Astrocyte (in vitro differentiated cells and primary cell): ENCODE measurements around the gene OPCML. TPM values are rescaled to one million over a fixed set of nuclear protein-coding genes. Genes with fewer than 3 reads are reported as not detected.

ENCODE experiments used
- DNase-seq: peaks from one replicate; pipeline ENCODE4 v3.0.0-alpha.2; 2010; ENCODE audit warnings: low read depth
- FAIRE-seq: peaks from 2 replicates; lab custom pipeline; 2011; peaks lifted over from hg19 to GRCh38; lab: Jason Lieb, UNC
- H2AFZ ChIP-seq: 2 replicates; pipeline ENCODE4 v1.6.0; 2012; ENCODE audit warnings: low read depth, low read length, inconsistent platforms
- H3K27ac ChIP-seq: 2 replicates; pipeline ENCODE4 v1.5.1; 2011; ENCODE audit warnings: low read depth, low read length, inconsistent platforms
- H3K27me3 ChIP-seq: 2 replicates; pipeline ENCODE4 v1.6.0; 2011; ENCODE audit warnings: low read length, inconsistent platforms; ENCODE audit not compliant: insufficient read depth
- H3K36me3 ChIP-seq: 2 replicates; pipeline ENCODE4 v1.5.1; 2011; ENCODE audit warnings: low read length, inconsistent platforms; ENCODE audit not compliant: insufficient read depth
- H3K4me1 ChIP-seq: 2 replicates; pipeline ENCODE4 v1.5.1; 2011; ENCODE audit warnings: low read length, inconsistent platforms; ENCODE audit not compliant: insufficient read depth
- H3K4me2 ChIP-seq: 2 replicates; pipeline ENCODE4 v1.6.0; 2012; ENCODE audit warnings: low read length, inconsistent platforms
- H3K4me3 ChIP-seq: 2 replicates; pipeline ENCODE4 v1.5.1; 2011; ENCODE audit warnings: low read depth, mild to moderate bottlenecking, low read length, inconsistent platforms; ENCODE audit not compliant: insufficient read depth
- H3K79me2 ChIP-seq: 2 replicates; pipeline ENCODE4 v1.6.0; 2012; ENCODE audit warnings: mild to moderate bottlenecking, low read length, inconsistent platforms; ENCODE audit not compliant: insufficient read depth
- H3K9ac ChIP-seq: 2 replicates; pipeline ENCODE4 v1.6.0; 2012; ENCODE audit warnings: mild to moderate bottlenecking, low read length, inconsistent platforms
- H3K9me3 ChIP-seq: 2 replicates; pipeline ENCODE4 v1.5.1; 2012; ENCODE audit warnings: low read depth, mild to moderate bottlenecking, low read length, inconsistent platforms; ENCODE audit not compliant: insufficient read depth
- H4K20me1 ChIP-seq: 2 replicates; pipeline ENCODE4 v1.6.0; 2012; ENCODE audit warnings: low read length, inconsistent platforms; ENCODE audit not compliant: insufficient read depth
- H3K27ac Mint-ChIP-seq: one replicate; pipeline ENCODE4 v1.8.0; 2021; ENCODE audit warnings: mild to moderate bottlenecking, mixed read lengths; ENCODE audit not compliant: unreplicated experiment
- H3K27me3 Mint-ChIP-seq: one replicate; pipeline ENCODE4 v1.8.0; 2021; ENCODE audit warnings: low read depth, mixed read lengths; ENCODE audit not compliant: unreplicated experiment
- H3K36me3 Mint-ChIP-seq: one replicate; pipeline ENCODE4 v1.8.0; 2021; ENCODE audit warnings: low read depth, mixed read lengths; ENCODE audit not compliant: unreplicated experiment
- H3K4me1 Mint-ChIP-seq: one replicate; pipeline ENCODE4 v1.8.0; 2021; ENCODE audit warnings: low read depth, mixed read lengths; ENCODE audit not compliant: unreplicated experiment
- H3K4me3 Mint-ChIP-seq: one replicate; pipeline ENCODE4 v1.8.0; 2021; ENCODE audit warnings: mild to moderate bottlenecking, moderate library complexity, mixed read lengths; ENCODE audit not compliant: unreplicated experiment
- H3K9me3 Mint-ChIP-seq: one replicate; pipeline ENCODE4 v1.8.0; 2021; ENCODE audit warnings: mild to moderate bottlenecking, mixed read lengths; ENCODE audit not compliant: unreplicated experiment
- CTCF ChIP-seq: IDR thresholded peaks from 2 replicates; pipeline ENCODE4 v1.5.1; 2011; ENCODE audit warnings: low read depth, mild to moderate bottlenecking, inconsistent platforms, low read length, moderate library complexity; ENCODE audit not compliant: insufficient read depth
- EZH2 ChIP-seq: IDR thresholded peaks from 2 replicates; pipeline ENCODE4 v1.6.1; 2012; ENCODE audit warnings: mild to moderate bottlenecking, low read length, inconsistent platforms; ENCODE audit not compliant: insufficient read depth
- total RNA-seq: library from RNA; stranded (reverse); gene quantifications from 2 replicates; pipeline ENCODE4 v1.2.1, GENCODE V29; 2021

Gene OPCML
- total RNA-seq, 1 donor from 2014 or later: 7.9 TPM

- Mint-ChIP-seq H3K27ac (no peak overlapping the region), H3K36me3 (no peaks in the 10 kb centered on the region), H3K9me3 (no peaks in the 10 kb centered on the region), H3K4me3 (no peak overlapping the region), H3K4me1 (peaks cover 25% of the 10 kb centered on the region), H3K27me3 (no peaks in the 10 kb centered on the region)
- no peaks in the 10 kb centered on the region for H3K9me3 ChIP-seq
- TF ChIP-seq CTCF: no peak
- TF ChIP-seq EZH2: no peak
- DNase-seq (no peak), FAIRE-seq (no peak)
- no peak overlapping the region for H3K4me2 ChIP-seq
- H4K20me1 ChIP-seq: no peaks in the 10 kb centered on the region
- no peak overlapping the region for H3K27ac ChIP-seq
- H3K4me1 ChIP-seq: no peaks in the 10 kb centered on the region
- no peak overlapping the region for H3K9ac ChIP-seq
- no peaks in the 10 kb centered on the region for H3K79me2 ChIP-seq
- no peaks in the 10 kb centered on the region for H3K36me3 ChIP-seq
- H3K27me3 ChIP-seq: no peaks in the 10 kb centered on the region
- H3K4me3 ChIP-seq: no peak overlapping the region
- no peak overlapping the region for H2AFZ ChIP-seq
Measured at GRCh38 chr11:132589791-132590190, 942.5 kb downstream of the OPCML start.

- Mint-ChIP-seq H3K4me3 (no peak overlapping the region), H3K9me3 (no peaks in the 10 kb centered on the region), H3K36me3 (no peaks in the 10 kb centered on the region), H3K27me3 (no peaks in the 10 kb centered on the region), H3K4me1 (peaks cover 25% of the 10 kb centered on the region), H3K27ac (peak overlapping the region; percentile 28)
- H3K27me3 ChIP-seq: no peaks in the 10 kb centered on the region
- H4K20me1 ChIP-seq: no peaks in the 10 kb centered on the region
- H3K9ac ChIP-seq: no peak overlapping the region
- no peaks in the 10 kb centered on the region for H3K36me3 ChIP-seq
- H3K79me2 ChIP-seq: no peaks in the 10 kb centered on the region
- no peaks in the 10 kb centered on the region for H3K4me1 ChIP-seq
- DNase-seq (peak; percentile 38), FAIRE-seq (no peak)
- no peak overlapping the region for H3K4me3 ChIP-seq
- no peak overlapping the region for H3K4me2 ChIP-seq
- no peak for TF ChIP-seq CTCF
- no peak overlapping the region for H2AFZ ChIP-seq
- H3K27ac ChIP-seq: no peak overlapping the region
- no peaks in the 10 kb centered on the region for H3K9me3 ChIP-seq
Measured at GRCh38 chr11:132588366-132588765, 943.9 kb downstream of the OPCML start.

DNA sequence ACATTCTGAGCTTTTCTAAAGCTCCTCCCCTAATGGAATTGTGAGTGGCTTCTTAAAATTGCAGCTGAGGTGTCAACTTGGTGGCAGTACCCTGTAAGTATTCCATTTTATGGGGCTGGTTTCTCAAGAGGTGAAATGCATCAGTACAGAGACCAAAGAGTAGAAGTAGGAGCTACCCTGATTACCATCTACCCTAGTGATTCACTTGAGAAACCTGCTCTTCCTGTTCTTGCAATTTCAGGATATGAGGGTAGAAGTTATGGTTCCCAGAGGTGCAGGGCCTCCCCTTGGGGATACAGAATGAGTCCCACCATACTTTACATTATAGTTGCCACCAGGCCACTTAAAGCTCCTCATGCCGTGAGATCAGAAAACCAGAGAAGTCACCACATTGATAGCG, 944.6 kb downstream of the OPCML start:
- H3K36me3 ChIP-seq: no peaks in the 10 kb centered on the region
- peaks cover 20% of the 10 kb centered on the region for H3K4me1 Mint-ChIP-seq
- no peaks in the 10 kb centered on the region for H3K9me3 ChIP-seq
- H3K4me3 ChIP-seq: no peak overlapping the region
- no peak overlapping the region for H3K27ac Mint-ChIP-seq
- H3K4me2 ChIP-seq: no peak overlapping the region
- H3K27me3 ChIP-seq: no peaks in the 10 kb centered on the region
- no peaks in the 10 kb centered on the region for H3K79me2 ChIP-seq
- H4K20me1 ChIP-seq: no peaks in the 10 kb centered on the region
- no peak overlapping the region for H3K4me3 Mint-ChIP-seq
- no peaks in the 10 kb centered on the region for H3K27me3 Mint-ChIP-seq
- TF ChIP-seq CTCF (no peak), EZH2 (no peak)
- FAIRE-seq (no peak), DNase-seq (no peak)
- no peaks in the 10 kb centered on the region for H3K36me3 Mint-ChIP-seq
- H3K9me3 Mint-ChIP-seq: no peaks in the 10 kb centered on the region
- H2AFZ ChIP-seq: no peak overlapping the region
- no peaks in the 10 kb centered on the region for H3K4me1 ChIP-seq
- no peak overlapping the region for H3K27ac ChIP-seq
- no peak overlapping the region for H3K9ac ChIP-seq
